CD4-positive, alpha-beta T cell treated with Interleukin-17A for 4 hours (primary cell): Measurements from ENCODE around the gene CSRP2.
A peak's percentile ranks its signal among the peaks of the same experiment; 100 is the strongest.

Experiments
- DNase-seq: peaks from one replicate; pipeline ENCODE4 v3.0.0-alpha.2; 2020; ENCODE audit warnings: mixed read lengths

The CSRP2 gene

GRCh38 chr12:76890151-76891143, 11.6 kb upstream of the CSRP2 start:
- peak; percentile 60 for DNase-seq

- no peak for DNase-seq
These were observed 10.0 kb upstream of the CSRP2 start for GRCh38 chr12:76888775-76889174.

GRCh38 chr12:76883811-76884210, 5.0 kb upstream of the CSRP2 start:
- no peak for DNase-seq

GRCh38 chr12:76883151-76883550, 4.3 kb upstream of the CSRP2 start:
- no peak for DNase-seq

- DNase-seq, result no peak
These were observed 3.5 kb upstream of the CSRP2 start for GRCh38 chr12:76882367-76882766.

- DNase-seq, result no peak
These were observed 2.3 kb upstream of the CSRP2 start for GRCh38 chr12:76881142-76881541.

GRCh38 chr12:76880519-76881023, 1.8 kb upstream of the CSRP2 start:
- no peak for DNase-seq

- no peak for DNase-seq
These were observed 1.1 kb upstream of the CSRP2 start for GRCh38 chr12:76879710-76880518.

- DNase-seq, result peak; percentile 8
These were observed 520 bp downstream of the CSRP2 start for GRCh38 chr12:76878099-76878898.

GRCh38 chr12:76876696-76877229, 2.1 kb downstream of the CSRP2 start:
- DNase-seq, result no peak

GRCh38 chr12:76874491-76875190, 4.2 kb downstream of the CSRP2 start:
- DNase-seq, result no peak

GRCh38 chr12:76874027-76874426, 4.8 kb downstream of the CSRP2 start:
- no peak for DNase-seq

- no peak for DNase-seq
These were observed 6.4 kb downstream of the CSRP2 start for GRCh38 chr12:76872415-76872814.

GRCh38 chr12:76871742-76872141, 7.1 kb downstream of the CSRP2 start:
- no peak for DNase-seq

- no peak for DNase-seq
These were observed 7.7 kb downstream of the CSRP2 start for GRCh38 chr12:76871082-76871481.

- no peak for DNase-seq
These were observed 12.1 kb downstream of the CSRP2 start for GRCh38 chr12:76866726-76867125.

- DNase-seq, result no peak
These were observed 12.7 kb downstream of the CSRP2 start for GRCh38 chr12:76866151-76866567.

GRCh38 chr12:76864791-76865400, 13.9 kb downstream of the CSRP2 start:
- no peak for DNase-seq

GRCh38 chr12:76863837-76864236, 15.0 kb downstream of the CSRP2 start:
- DNase-seq, result no peak

- no peak for DNase-seq
These were observed 15.7 kb downstream of the CSRP2 start for GRCh38 chr12:76863005-76863670.

- DNase-seq, result no peak
These were observed 18.6 kb downstream of the CSRP2 start for GRCh38 chr12:76860256-76860655.
